Pulmonary artery endothelial cell (primary cell): ENCODE data around the gene STPG4. TPM values are rescaled to one million over a fixed set of nuclear protein-coding genes. Genes with fewer than 3 reads are reported as not detected.

Experiments used
- DNase-seq: peaks from one replicate; pipeline ENCODE4 v3.0.0-alpha.2; 2011; ENCODE audit warnings: low read depth, low spot score
- total RNA-seq: library from RNA; depleted of rRNA; stranded (reverse); fragments of >200 nt; gene quantifications from 2 replicates; pipeline ENCODE4 v1.2.3, GENCODE V29; 2014

STPG4 gene
- total RNA-seq, 1 donor from 2014 or later: not detected

- no peak for DNase-seq
Measured at GRCh38 chr2:47056868-47057686, 98.0 kb downstream of the STPG4 start.

DNA sequence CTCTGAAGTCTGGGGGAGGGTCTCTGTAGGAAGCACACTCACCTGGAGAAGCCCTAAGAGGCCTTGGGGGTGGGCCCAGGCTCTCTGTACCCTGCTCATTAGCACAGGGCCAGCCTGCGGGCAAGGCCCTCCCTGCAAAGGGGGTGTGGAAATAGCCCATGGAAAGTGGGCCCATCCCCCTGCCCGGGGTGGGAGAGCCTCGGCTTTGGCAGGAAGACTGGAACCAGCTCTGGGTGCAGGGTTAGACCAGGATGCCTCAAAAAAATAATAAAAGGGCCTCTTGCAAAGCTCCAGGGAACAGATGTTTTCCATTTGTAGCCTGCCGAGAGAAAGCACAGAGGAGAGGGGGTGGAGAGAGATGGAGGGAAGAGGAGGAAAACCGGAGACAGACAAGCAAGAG is 98.7 kb downstream of the STPG4 start:
- no peak for DNase-seq

DNA sequence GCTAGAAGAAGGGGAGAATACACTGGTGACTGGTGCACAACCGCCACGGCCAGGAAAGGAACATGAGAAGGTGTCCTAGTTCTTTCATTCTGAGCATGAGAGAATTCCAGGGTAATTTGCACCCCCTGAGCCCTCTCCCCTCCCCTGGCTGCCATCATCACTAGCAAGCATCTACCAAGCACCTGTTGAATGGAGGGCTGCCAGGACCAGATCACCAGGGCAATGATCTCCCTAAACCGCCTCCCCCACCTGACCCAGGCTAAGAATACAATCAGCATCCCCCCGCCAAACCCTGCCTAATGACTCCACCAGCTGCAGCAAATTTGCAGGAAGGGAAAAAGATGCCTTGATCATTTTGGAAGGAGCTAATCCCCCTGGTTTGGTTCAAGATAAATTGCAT is 100.2 kb downstream of the STPG4 start:
- DNase-seq: no peak

DNA sequence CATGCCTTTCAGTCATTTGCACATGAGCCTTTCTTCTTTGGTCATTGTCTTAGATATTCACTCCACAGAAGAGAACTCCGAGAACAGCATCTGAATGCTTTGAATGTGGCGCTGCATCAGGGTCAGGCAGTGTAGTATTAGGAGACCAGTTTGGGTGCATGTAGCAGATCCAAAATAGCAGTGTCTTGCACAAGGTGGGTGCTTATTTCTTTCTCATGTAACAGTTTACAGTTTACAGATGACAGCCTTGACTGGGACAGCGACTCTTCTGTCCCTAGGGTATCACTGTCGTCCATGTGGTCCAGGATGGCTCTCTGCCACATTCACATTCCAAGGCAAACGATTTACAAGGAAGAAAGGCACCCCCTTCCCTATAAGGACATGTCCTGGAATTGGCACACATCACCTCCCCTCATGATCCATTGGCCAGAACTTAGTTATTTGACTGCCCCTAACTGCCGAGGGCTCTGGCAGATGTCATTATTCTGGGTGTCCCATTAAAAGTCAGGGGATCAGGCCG is 101.0 kb downstream of the STPG4 start:
- DNase-seq: no peak

GRCh38 chr2:47052847-47053246 is 102.3 kb downstream of the STPG4 start:
- no peak for DNase-seq

GRCh38 chr2:47051562-47051961 is 103.5 kb downstream of the STPG4 start:
- no peak for DNase-seq

- no peak for DNase-seq
Measured at GRCh38 chr2:47050762-47051161, 104.3 kb downstream of the STPG4 start.

DNA sequence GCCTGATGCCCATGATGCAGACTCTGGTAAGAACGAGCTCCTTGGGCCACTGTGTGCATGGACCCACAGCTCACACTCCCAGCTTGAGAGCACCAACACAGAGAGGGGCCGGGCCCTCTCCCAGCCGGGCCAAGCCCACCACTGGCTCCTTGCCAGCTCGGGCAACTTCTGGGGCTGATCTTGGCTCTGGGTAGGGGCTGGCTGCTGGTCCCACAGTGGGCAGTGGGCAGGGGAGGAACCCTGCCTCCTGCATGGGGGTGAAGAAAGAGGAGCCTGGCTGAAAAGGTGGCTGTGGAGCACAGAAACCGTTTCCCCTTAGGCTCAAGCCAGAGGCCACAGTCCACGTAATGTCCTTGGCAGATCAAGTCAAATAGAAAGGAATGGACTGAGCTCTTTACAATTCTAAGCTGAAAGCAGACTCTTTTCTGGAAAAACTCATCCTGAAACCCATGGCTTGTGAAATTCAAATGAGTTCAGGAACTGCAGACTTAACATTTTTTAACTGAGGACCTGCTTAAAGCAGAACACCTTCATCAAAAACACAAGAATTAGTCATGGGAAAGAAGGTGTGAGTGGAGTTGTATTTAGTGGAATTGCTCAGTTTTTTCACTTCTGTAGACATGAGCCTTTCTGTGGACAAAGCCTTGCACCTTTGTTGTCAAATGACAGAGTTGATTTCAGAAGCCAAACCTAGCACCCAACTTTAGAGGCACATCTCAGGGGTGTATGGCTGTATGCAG is 104.9 kb downstream of the STPG4 start:
- no peak for DNase-seq

- no peak for DNase-seq
Measured at GRCh38 chr2:47049502-47049901, 105.6 kb downstream of the STPG4 start.

GRCh38 chr2:47048801-47049480 is 106.2 kb downstream of the STPG4 start:
- DNase-seq: no peak

DNA sequence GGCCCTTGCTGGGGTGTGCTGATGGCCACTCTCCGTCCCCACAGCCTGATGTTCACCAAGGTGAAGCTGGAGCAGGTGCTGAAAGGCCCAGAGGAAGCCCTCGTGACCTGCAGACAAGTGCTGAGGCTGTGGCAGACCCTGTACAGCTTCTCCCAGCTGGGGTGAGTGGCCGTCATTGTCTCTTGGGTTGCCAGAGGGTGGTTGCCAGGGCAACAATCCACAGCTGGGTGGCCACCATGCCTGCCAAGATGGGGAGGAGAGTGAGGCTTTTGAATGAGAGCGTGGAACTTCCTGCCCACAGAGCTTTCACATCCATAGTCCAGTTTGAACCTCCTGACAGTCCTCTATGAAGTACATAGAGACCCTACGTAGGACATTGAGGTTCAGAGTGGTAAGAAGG is 108.8 kb downstream of the STPG4 start:
- DNase-seq: no peak

DNA sequence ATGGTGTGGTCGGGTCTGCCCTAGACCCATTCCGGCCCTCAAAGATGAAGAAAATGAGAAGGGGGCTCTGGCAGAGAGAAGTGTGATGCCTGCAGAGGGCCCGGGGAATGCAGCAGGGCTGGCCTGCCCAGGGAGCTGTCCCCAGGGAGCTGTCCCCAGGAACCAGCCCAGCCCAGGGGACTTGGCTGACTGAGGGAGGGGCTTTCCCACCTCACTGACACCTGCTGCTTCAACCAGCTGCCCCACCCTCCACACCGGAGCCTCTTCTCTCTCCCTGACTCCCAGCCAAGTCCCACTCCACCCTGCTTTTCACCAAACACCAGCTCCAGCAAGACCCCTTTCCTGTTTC is 111.2 kb downstream of the STPG4 start:
- no peak for DNase-seq

- DNase-seq: peak; percentile 78
Measured at GRCh38 chr2:47043142-47043890, 111.8 kb downstream of the STPG4 start.

DNA sequence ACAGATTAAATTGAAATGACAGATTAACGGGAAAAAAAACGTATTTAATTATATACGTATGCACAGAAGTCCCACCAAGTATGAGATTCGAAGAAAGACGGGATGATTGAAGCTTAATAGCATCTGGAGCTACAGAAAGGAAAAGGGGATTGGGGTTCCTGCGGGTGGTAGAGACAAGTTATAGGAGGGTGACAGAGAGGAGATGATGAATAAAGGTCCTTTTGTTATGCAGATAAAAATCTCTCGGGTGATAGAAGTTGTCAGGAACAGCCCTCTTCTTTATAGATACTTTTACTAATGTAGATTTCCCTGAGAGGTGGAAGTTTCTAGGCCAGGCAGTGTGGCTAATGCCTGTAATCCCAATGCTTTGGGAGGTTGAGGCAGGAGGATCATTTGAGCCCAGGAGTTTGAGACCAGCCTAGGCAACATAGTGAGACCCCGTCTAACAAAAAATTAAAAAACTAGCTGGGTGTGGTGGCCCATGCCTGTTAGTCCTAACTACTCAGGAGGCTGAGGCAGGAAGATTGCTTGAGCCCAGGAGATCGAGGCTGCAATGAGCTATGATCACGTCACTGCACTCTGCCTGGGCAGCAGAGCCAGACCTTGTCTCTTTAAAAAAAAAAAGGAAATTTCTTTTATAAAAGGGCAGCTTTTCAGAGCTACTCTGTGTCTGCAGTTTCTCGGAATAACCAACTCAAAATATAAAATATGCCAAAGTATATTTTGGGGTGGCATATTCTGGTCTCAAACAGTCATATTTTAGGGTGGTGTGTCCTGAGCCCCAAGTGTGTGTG is 113.0 kb downstream of the STPG4 start:
- no peak for DNase-seq

DNA sequence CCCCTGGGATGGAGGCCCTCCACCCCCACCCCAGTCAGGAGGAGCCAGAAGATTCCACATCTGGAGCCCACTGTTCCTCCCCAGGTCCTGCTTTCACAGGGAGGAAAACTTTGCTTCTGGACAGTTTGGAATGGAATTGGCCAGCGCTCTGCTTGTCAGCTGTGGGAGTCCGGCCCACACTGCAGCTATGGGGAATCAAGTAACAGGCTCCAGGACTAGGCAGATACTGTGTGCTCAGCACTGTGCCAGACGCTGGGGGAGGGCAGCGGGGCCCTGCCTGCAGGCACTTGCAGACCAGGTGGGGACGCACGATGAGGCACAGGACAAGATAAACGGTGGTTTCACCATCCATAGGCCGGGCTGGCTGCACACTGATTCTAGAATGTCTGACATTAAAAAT is 114.0 kb downstream of the STPG4 start:
- no peak for DNase-seq

- DNase-seq: no peak
Measured at GRCh38 chr2:47040651-47041050, 114.5 kb downstream of the STPG4 start.

GRCh38 chr2:47039913-47040562 is 115.1 kb downstream of the STPG4 start:
- no peak for DNase-seq

DNA sequence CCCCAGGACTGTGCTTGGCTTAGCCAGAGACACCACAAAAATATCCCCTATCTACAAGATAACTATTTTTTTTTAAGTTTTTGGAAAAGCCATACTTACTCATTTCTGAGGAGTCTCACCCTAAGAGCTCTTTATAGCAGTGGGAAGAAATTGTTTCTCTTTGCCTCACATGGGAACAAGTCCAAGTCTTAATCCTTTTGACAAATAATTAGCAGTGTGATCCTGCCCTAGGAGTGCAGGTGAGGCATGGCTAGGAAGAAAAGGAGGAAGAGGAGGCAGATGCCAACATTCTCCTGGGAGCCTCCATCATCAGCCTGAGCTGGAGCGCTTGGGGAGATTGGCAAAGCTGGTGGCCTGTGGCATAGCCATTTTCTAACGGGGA is 115.6 kb downstream of the STPG4 start:
- no peak for DNase-seq

- DNase-seq: no peak
Measured at GRCh38 chr2:47038656-47039488, 116.2 kb downstream of the STPG4 start.
